ENCODE results near the gene B3GAT1. TPM values are rescaled to one million over a fixed set of nuclear protein-coding genes. Genes with fewer than 3 reads are reported as not detected.

B3GAT1 gene
- total RNA-seq, 1 donor from 2014 or later, result not detected

- DNase-seq (ENCODE audit: extremely low read depth, low read depth, low spot score), result no peak
These were observed 30.2 kb upstream of the B3GAT1 start for GRCh38 chr11:134442246-134442645.

DNA sequence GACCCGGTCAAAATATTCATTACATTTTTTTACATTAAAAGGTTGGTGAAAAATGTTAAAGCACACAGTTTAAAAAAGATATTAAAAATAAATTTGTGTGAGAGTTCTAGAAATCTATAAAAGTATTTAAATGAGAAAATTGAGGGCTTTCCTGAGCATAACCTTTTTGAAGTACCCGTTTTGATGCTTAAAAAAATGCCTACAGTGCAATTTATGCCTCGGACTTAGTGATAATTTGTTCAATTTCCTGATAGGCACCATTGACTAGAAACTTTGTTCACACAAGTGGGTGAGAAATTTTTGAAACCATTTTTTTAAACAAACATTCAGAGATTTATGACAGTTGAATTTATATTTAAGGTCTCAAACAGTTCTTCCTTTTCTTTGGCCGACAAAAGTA, 29.7 kb upstream of the B3GAT1 start:
- no peak for DNase-seq (ENCODE audit: extremely low read depth, low read depth, low spot score)

DNA sequence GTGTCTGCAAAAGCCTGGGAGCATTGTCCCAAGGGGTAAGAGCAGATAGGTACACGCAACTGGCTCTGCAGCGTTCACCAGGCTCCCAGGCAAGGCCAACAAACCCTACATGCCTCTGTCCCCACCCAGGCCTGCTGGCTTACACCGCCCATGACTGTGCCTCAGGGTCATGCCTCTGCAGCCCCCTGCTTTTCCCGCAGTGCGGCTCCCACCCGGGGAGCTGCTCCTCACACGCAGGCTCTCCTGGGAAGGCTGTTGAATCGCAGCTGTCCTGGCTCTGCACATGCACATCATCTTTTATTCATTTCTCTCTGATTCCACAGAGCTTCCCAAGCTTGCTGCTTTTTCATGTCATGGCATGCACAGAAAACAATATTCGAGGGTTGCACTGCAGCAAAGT, 29.2 kb upstream of the B3GAT1 start:
- DNase-seq (ENCODE audit: extremely low read depth, low read depth, low spot score), result no peak

DNA sequence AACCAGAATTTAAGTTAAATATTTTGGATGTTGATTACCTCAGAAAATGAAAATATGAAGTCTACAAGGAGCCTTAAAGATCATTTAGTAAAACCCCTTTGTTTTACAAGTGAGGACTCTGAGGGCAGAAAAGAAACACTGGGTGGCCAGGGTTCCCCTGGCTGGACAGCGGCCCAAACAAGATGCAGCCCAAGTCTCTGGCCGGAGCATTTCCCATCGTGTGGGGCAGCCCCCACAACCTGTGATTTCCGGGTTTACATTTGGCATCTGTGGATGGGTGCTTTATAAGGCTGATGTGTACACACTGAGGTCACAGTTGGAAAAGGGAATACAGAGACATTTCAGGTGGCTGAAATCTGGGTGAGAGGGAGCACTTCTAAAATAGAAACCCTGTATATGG, 28.8 kb upstream of the B3GAT1 start:
- DNase-seq (ENCODE audit: extremely low read depth, low read depth, low spot score), result no peak

- DNase-seq (ENCODE audit: extremely low read depth, low read depth, low spot score), result no peak
These were observed 26.8 kb upstream of the B3GAT1 start for GRCh38 chr11:134438542-134439537.

DNA sequence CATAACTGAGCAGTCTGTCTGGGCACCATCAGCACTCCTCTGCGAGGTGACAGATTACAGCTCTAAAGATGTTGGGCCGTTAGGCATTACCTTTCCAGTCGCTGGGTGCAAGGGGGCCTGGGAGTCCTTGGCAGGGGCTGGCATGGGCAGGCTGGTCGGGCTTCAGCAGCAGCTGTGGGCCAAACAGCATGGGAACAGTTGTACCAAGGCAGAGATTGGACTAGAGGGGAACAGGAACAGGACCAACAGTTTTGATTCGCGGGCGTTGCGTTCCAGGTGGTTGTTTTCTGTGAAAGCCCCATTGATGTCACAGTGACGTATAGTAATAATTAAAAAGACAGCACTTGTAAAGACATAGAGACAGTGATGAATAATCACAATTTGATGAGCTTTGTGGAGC, 25.8 kb upstream of the B3GAT1 start:
- no peak for DNase-seq (ENCODE audit: extremely low read depth, low read depth, low spot score)

DNA sequence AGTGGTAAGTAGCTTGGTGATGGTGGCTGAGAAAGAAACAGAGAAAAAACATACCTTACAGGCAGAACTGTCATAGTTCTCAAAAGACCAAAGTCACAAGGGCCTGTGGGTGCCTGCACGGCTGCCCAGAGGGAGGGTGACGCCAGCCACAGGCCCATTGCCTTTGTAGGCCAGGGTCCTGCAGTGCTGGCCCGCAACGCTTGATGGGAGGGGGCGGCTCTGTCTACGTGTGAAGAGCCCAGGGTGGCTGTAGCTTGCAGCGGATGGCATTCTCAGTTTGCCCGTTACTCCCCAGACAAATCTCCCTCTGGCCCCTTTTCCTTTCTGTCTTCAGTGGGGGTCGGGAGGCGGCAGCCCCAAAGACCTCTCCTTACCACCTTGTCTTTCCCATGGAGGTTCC, 24.7 kb upstream of the B3GAT1 start:
- no peak for DNase-seq (ENCODE audit: extremely low read depth, low read depth, low spot score)

DNA sequence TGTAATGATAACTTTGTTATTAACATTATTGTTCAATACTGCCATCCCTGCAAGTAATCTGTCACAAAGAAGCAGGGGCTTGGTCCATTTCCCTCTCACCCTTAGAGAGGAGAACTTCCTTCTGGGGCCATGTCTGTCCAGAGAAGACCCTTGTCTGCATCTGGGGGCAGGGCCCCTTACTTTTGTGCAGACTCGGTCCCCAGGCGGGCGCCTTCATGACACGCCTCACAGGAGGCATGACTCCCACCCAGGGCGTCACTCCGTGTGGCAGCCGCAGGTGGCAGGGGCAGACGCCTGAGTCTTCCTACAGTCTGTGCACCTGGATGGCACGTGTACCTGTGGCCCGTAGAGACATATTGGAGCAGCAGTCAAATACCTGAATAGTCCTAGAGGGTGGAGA, 21.8 kb upstream of the B3GAT1 start:
- DNase-seq (ENCODE audit: extremely low read depth, low read depth, low spot score), result no peak

DNA sequence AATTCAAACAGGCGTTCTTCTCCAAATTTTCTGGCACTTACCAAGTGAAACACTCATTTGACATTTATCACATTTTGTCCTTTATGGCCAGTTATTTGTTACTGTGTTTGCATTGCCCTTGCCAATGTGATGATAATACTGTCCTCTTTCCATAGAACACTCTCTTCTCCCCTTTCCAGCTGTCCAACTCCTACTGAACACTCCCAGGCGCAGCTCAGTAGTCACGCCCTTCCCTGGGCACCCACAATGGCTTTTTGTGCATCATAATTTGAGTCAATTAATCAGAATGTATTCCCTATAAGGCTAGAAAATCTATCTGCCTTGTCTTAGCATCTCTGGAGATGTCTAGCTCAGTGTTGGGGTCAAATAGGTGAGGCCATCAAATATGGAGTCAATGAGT, 21.2 kb upstream of the B3GAT1 start:
- DNase-seq (ENCODE audit: extremely low read depth, low read depth, low spot score), result no peak

DNA sequence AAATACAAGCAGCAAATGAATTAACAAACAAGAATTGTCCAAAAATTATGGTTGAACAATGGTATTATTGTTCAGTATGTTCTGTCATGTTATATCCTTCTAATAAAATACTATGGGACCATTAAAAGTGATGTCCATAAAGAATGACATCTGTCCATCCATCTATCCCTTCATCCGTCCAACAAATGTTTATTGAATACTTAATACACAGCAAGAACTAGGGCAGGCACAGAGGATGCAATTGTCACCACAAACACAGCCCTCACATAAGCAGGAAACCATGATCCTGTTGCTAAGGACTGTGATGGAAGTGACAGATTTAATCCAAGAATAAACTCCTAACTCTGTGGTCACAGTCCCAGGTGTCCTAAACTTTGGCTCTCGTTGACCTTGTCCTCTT, 20.7 kb upstream of the B3GAT1 start:
- no peak for DNase-seq (ENCODE audit: extremely low read depth, low read depth, low spot score)

GRCh38 chr11:134429106-134429505, 17.1 kb upstream of the B3GAT1 start:
- no peak for DNase-seq (ENCODE audit: extremely low read depth, low read depth, low spot score)

GRCh38 chr11:134425816-134426536, 13.9 kb upstream of the B3GAT1 start:
- no peak for DNase-seq (ENCODE audit: extremely low read depth, low read depth, low spot score)

DNA sequence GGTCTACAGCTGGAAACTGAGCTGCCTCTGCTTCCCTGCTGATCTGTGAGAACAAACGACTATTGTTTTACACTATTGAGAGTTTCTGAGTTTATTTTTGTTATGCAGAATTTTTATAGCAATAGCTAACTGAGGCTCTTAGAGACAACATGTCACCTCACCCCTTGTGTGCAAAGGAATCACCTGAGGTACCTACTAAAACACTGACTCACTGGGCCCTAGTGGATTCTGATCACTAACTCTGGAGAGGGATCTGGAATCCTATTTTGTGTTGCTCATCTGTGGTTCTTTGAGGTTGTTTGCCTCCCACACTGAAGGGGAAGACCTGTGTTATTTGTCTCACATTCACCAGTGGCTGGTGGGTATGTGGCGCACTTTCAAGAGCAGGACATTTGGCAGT, 13.4 kb upstream of the B3GAT1 start:
- DNase-seq (ENCODE audit: extremely low read depth, low read depth, low spot score), result no peak

- DNase-seq (ENCODE audit: extremely low read depth, low read depth, low spot score), result no peak
These were observed 11.1 kb upstream of the B3GAT1 start for GRCh38 chr11:134423106-134423505.

DNA sequence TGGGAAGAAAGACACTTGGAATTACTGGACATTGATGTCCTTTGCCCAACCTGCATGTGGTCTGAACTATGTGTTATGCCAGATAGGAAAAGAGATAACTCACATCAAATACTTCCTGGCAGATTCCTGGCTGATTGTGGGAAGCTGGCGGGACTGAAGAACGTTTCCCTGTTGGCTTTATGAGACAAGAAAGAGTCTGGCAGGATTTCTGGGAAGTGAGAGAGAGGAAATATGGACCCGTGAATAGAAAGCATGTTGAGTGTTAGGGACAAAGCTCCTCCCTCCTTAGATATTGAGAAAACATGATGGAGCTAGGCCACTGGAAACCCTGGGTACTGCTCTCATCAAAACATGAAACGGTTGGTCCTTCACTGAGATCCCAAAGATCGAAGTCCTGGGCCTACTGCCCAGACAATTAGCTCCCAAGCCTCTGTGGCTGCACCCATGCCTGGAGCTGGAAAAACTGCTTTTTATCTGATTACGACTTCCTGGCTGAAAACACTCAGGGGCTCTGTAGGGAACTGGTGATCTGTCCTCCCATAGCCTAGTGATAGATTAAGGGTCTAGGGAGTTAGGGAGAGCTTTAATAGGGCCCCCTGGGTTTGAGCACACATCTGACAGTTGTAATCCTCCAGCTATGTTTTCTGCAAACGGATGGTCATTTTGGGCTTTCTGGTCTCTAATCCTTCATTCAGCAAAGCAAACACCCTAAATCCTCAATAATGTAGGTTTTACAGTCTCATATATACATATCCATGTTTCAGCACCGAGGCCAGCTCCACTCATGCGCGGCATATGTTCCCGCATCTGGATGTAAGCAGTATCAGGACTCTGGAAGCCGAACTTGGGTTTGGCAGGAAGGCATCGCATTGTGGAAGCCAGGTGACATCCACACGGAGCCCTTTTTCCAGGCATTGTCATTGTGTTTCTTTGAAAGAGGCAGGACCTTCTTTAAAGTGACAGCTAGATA, 6.1 kb upstream of the B3GAT1 start:
- no peak for DNase-seq (ENCODE audit: extremely low read depth, low read depth, low spot score)

DNA sequence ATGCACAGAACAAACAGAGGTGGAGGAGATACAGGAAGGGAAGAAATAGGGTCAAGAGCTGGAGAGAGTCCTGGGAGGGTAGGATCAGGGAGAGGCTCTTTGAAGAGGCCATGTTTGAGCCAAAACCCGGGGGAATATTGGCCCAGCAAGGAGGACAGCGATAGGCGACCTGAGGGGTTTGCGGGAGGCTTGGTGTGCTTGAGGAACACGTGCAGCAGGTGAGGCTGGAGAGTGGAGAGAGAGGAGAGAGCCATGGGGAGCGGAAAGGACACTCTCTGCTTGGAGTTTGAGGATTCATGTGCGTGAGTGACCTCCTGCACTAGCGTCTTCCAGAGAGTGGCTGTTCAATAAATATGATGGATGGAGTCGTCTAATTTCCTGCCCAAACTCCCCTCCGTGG, 4.7 kb upstream of the B3GAT1 start:
- no peak for DNase-seq (ENCODE audit: extremely low read depth, low read depth, low spot score)

DNA sequence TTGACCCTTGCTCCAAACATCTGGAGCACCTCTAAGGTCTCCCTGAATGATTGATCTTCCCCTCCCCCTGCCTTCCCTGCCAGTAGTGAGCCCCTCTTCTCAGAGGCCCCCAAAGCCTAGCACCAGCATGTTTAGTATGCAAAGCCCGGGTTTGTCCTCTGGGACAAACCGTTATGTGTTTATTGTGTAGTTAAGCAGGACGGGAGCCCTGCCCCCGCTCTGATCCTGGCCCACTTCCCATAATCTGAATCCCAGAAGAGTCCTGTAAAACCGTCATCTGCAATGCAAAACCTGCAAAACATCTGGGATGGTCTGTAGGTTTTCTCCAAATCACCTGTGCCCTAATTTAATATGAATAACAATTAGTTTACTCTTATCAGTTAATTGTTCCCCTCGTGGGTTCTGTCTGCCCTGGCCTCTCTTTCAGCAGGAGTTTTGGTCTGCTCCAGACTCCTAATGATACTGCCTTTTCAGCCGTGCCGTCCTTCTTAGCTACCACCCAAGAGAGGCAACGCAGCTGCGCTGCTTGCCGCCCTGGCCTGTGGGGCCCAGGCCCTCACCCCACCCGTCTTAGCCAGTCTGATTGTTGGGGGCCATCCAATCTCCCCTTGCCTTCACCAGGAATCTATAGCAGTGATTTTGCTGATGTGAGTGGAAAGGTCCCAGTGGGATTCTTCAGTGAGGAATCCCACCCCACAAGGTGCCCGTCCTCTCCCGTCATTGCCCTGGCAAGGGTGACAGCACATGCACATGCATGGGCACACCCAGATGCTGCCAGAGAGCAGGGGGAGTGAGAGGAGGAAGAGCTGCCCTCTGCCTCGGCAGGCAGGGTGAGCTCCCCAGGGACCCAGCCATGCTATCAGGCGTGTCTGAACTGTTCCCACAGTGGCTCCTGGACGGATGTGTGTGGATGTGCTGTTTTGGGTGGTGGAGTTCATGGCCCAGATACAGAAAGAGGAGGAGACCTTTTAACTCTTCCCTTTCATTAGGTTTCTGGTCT, 3.0 kb upstream of the B3GAT1 start:
- DNase-seq (ENCODE audit: extremely low read depth, low read depth, low spot score), result no peak

DNA sequence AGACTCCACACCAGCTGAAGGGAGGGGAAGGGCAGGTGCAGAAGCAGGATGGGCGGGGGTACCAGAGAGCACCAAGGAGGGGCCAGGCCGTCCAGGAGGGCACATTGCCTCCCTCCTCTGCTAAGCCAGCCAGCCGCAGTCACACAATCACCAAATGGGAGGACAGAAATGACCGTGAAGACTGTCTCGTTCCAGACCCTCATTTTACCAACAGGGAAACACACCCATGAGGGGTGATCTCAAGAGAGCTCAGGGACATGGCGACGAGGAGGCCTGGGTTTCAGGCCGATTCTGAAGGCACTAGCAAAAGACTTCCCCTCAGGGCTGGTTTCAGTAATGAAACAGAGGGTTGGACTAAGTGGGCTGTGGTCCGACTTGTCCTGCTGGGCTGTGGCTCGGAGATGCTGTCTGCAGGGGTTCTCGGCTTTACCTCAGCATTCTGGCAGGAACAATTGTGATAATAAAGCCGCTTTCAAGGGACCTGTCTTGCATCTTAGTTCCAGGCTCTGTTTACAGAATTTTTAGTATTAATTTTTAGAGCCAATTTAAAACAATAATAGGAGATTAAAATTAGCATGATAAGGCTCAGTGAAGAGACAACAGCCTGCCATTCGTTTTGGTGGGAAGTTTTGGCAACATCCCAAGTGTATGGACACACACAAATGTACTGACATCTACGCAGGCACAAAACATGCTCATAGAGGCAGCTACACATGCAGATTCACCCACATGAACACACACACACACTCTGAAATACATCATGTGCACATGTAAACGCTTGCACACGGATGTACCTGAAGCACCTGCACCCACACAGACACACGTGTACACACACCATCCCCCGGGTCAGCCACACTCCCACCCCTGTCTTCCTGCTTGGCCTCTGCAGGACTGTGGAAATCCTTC, 2.0 kb upstream of the B3GAT1 start:
- no peak for DNase-seq (ENCODE audit: extremely low read depth, low read depth, low spot score)

Data from glomerular endothelial cell (primary cell).